ENCODE data around the gene GNAQ.

The GNAQ gene

DNA sequence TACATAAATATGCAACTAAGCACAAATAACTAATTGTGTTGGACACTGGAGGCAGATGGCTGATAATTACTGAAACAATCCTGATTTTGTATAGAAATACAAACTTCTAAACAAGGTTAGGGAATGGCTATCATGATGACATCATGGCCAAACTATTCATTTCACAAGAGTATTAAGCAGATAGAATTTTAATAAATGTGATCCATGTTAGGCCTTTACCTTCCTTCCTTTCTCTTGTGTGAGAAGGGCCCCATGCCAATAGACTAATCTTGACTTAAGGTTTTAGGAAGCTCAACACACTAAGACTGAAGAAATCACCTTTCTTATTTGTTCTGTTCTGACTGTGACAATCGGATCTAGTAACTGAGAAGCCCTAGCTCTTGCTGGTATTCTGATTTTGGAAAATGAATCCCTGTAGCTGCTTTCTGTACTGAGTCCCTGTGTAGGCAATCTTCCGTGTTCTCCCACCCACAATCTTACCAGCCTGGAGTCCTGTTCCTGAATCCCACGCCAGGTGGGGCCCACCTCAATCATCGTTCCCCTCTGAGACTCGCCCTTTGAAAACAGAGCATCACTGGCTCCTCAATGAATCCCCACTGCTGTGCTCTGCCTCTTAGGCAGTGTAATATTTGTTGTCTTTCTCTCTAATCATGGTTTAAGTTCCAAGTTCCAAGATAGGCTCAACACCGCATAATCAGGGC is 214.8 kb downstream of the GNAQ start:
- no peak for DNase-seq (ENCODE audit: low read depth in 2 of 2)

DNA sequence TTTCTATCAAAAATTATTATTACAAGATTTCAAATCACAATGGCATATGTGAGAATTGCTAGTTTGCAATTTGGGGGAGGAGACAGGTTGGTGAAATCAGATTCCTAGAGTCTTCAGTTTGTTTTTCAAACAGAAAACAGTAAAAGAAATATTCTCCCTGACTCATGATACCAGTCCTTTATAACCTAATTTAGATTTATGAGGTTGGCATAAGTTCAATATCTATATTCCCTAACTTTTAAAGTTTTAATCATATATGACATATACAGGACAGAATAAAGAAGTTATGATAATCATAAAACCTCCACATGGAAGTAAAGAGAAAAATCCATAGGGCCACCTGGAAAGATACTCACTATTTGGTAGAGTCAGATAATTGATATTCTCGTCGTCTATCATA is 216.4 kb downstream of the GNAQ start:
- no peak for DNase-seq (ENCODE audit: low read depth in 2 of 2)

DNA sequence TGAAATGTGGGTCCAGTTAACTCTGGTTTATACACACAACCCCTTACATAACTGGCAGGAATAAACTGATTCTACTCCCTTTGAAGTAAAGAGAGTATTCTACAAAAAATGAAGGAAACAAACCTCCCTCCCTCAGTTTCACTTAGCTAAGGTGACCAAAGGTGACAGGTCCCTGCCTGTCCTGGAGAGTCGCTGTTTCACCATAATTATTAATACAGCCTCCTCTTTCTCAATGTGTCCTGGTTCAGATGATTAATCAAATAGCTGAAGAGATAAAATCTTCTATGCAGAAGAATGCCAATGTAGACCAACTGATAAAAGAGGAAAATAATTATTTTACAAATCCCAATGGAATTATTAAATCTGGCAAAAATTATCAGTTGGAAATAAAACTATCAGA is 219.8 kb downstream of the GNAQ start:
- no peak for DNase-seq (ENCODE audit: low read depth in 2 of 2)

DNA sequence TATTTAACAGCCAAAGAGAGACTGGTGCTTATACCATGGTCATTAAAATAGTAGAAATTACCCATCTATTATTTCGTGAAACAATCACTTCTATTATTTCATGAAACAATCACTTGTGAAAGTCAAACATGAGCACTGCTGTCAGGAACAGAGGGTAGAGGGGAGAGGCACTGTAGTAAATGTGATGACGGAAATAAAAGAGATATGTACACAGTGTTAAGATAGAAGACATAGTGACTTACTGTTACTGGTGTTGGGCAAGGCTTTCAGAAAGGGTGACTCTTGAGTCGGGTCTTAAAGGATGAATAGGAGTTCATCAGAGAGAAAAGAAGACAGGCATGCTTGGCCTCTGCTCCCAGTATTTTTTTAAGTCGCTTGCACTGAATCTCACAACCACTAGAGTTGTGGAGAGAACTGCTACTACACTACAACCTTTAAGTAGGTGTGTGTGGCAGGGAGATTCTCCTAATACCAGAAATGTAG is 220.9 kb downstream of the GNAQ start:
- no peak for DNase-seq (ENCODE audit: low read depth in 2 of 2)

DNA sequence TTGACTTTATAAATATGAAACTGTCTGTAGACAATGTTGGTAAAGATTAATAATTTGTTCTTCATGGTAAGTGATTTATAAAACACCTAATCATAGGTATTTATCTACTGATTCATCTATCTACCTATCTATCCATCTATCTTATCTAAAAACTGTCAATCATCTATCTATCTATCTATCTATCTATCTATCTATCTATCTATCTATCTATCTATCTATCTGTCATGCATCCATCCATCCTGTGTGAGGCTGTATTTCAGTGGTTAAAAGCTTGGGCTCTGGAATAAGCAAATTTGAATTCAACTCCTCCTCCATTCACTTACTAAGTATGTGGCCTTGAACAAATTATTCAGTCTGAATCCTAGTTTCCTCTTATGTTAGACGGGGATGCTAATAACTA is 221.6 kb downstream of the GNAQ start:
- no peak for DNase-seq (ENCODE audit: low read depth in 2 of 2)

DNA sequence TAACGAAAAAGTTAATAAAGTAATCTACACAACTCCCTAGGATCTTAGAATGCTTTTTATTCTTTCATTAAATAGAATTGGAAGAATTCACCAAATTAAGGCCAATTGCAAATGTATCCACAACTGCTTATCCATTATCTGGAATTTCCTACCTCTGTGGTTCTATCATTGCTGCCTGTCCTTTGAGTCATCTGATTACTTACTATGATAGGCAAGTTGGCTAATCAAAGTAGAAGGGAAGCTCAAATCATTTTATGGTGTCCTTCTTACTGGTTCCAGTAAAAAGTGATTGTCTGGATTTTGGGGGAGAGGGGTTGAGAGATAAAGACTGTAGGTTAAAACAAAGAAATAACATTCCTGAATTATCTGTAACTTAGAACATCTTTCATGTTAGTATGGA is 222.1 kb downstream of the GNAQ start:
- DNase-seq (ENCODE audit: low read depth in 2 of 2): no peak

DNA sequence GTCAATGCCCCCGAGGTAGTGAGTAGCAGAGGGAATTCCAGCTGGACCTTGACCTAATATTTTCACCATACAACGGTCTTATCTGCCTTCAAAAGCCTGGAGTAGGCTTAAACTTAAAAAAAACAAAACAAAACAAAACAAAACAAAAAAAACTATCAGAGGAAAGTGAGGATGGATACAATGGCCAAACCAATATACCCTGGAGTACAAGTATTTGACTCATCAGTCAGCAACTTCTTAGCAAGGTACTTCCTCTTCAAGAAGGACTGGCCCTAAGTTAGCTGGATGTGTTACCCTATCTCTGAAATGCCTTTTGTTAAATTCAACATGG is 222.9 kb downstream of the GNAQ start:
- DNase-seq (ENCODE audit: low read depth in 2 of 2): no peak

DNA sequence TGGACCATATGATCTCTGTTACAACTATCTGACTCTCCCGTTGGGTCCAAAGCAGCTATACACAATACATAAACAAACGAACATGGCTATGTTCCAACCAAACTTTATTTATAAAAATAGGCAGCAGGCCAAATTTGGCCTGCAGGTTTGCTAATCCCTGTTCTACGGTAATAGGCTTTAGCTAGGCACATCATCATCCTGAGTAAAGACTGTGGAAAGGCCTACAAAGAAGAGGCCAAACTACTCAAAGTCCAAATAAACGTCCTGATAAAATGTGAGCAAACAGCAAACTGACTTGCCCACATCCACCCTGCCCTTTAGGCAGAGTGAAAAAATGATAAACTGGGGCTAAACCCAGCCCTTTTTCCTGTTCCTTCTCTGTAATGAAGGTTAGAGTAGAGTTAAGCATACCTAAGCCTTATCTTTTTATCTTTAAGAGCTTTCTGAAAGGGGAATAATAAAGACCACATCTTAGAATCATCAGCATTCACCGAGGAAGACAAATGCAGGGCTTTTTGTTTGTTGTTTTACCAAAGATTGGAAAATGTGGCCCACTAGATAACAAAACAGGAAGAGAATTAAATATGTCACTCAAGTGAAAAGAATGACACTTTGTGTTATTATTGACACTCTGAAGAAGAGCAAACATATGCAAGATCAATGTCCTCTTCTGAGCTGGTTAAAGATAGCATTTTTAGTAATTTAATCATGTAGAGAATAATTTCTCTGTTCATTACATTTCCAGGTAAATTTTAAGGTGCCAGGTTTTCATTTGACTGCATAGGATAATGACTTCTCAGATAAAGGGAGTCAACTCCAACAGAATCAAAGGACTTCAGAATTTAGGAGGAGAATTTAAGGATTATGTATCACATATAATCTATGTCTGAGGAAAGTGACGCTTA is 223.5 kb downstream of the GNAQ start:
- DNase-seq (ENCODE audit: low read depth in 2 of 2): no peak

DNA sequence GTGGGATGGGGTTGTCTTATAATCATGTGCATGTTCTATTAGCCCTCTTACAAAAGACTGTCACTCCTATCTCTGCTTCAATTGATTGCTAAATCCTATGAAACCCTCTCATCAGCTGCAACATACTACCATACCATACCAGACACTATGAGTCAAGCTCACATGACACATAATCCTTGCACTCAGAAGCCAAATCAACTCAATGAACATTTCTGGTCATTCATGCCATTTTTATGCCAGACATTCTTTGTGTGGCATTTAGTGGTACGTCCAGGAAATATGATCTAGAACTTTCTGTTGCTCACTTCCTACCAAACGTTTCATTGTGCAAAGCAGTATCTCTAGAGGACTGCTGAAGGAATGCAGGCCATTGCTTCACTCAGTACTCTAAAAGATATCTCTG is 224.3 kb downstream of the GNAQ start:
- DNase-seq (ENCODE audit: low read depth in 2 of 2): no peak

DNA sequence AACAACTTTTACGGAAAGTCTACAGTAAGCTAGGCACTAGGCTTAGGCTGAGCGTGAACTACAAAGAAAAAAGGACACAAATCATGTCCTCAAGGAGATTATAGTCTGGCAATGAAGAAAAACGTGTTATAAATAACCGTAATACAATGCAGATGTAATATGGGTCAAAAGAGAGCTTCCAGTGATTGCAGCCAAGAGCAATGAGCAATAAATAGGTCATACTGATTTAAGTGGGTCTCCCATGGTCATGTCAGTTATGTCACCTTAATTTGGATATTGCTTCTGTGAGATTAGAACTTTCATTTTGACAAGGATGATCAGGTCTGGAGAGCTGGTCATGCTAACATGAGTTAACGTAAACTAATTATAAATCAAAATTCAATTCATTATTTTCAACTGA is 224.9 kb downstream of the GNAQ start:
- no peak for DNase-seq (ENCODE audit: low read depth in 2 of 2)

DNA sequence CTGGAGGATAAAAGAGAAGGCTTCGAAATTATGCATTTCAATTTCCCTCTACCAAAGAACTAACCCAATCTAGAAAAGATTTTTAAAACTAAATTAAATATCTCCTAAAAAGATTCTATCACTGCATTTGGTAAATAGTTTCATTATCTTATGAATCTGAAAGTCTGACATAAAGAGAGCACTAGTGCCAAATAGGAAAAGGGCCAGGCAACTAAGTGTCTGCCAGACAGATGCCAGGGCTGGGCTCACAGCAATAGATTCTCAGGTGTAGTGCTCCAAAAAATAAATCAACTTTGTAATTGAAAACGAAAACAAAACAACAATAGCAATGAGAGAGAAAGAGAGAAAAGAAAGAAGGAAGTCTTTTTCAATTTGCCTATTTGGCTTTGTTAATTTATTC is 225.8 kb downstream of the GNAQ start:
- DNase-seq (ENCODE audit: low read depth in 2 of 2): no peak

DNA sequence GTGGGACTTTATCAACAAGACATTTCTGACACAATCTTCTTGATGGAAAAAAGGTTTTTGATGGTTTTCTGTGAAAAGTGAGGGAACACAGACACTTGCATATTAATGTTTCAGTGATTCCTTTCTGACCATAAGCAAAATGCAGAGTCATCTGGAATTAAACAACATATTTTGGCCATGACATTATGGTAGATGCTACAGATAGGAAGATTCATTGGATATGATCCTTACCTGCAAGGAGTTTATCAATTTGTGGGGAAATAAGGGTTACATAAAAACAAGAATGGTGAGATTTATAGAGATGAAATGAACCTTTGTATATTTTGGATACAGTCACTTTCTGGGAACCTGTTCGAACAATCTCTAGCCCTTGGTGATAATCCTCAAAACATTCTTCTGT is 228.2 kb downstream of the GNAQ start:
- DNase-seq (ENCODE audit: low read depth in 2 of 2): no peak

DNA sequence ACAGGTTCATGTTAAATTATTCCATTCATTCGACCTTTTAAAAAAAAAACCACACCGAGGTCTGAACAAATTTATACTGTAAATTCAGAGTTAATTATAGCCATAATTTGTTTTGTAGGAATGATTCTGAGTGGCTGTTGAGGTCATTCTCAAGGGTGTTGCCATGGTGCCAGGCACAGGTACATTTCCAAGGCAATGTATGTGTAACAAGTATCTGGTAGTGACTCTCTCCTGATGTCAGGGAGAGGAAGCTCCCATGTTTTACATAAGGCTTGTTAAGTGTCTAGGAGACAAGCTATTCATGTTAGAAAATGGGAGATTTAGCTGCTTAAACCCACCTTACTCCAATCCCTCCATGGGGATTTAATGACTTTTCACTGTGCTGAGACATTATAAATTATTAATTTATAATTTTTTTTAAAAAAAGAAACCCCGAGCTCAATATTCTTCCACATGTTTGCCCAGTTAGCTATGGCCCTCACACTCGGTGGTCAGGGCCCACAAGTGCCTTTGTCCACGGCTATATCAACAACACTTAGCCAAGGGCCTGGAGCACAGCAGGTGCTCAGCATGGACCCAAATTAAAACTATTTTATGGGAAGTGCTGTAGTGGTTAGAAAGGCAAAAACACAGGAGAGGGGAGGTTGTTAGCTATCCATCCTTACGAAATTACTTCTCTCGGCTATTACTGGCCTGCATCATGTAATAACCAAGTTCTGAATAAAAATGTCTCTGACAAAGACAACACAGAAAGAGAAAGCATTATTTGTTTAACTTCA is 228.9 kb downstream of the GNAQ start:
- DNase-seq (ENCODE audit: low read depth in 2 of 2): no peak

DNA sequence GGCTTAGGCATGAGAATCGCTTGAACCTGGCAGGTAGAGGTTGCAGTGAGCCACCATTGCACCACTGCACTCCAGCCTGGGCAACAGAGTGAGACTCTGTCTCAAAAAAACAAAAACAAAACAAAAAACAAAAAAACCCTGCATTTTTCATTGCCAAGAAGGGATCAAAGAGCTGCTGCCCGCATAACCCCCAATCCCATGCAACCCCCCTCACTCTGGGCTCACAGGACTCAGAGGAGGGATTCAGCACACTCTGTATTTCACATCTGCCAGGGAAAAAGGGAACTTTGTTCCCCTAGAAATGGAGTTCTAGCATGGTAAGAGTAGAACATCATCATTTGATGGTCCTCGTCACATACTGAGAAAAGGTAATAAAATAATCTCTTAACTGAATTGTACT is 229.5 kb downstream of the GNAQ start:
- no peak for DNase-seq (ENCODE audit: low read depth in 2 of 2)

DNA sequence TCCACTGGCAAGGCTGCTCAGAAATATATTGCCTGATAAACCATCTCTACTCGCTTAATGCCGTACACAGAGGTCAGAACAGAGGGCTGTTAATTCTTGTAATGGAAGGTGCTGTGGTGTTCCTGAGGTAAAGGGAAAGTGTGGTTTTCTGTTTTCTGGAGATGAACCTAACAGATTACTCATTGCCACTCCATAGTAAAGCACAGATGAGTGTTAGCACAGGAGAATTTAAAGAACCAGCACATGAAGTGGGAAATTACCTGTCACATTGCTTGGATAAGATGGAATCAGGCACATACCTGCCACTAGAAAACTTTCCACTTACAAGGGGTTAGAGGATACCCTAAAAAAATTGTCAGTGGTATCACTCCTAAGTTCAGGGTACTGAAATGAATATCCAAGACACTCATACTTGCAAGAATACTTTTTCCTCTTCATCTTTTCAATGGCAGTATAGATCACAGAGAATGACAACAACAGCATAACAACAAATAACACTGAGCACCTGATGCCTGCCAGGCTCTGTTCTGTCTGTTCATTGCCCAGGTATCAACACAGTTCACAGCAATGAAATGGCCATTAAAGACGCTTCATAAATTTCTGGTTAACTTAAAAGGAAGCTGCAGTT is 230.6 kb downstream of the GNAQ start:
- DNase-seq (ENCODE audit: low read depth in 2 of 2): no peak

DNA sequence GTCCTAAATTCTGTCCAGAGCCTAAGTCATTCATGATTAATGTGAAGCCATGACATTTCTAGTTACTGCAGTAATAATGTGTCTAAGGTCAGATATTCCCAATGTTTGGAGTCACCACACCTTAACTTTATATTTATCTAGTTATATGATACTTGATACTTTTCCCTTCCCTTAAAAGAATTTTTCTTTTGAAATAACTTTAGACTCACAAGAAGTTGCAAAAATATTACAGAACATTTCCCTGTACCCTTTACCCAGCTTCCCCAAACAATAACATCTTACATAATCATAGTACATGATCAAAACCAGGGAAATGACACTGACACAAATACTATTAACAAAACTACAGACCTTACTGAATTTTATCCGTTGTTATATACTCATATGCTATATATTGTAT is 233.5 kb downstream of the GNAQ start:
- DNase-seq (ENCODE audit: low read depth in 2 of 2): no peak

DNA sequence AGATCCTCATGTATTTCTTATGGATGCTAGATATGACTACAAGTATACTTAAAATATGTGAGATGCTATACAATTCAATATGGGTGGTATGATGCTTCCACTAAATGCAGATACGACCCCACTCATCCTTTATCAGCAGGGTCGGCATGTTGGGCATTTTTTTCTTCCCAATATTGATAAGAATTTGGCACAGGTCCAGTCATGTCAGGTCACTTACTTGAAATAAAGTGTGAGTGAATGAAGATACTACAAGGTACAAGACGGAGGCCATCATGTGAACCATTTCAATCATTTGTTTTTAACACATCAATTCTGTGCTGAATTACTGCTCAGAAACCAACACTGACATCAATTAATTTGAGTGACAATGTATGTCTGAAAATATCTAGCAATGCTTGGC is 236.6 kb downstream of the GNAQ start:
- no peak for DNase-seq (ENCODE audit: low read depth in 2 of 2)

DNA sequence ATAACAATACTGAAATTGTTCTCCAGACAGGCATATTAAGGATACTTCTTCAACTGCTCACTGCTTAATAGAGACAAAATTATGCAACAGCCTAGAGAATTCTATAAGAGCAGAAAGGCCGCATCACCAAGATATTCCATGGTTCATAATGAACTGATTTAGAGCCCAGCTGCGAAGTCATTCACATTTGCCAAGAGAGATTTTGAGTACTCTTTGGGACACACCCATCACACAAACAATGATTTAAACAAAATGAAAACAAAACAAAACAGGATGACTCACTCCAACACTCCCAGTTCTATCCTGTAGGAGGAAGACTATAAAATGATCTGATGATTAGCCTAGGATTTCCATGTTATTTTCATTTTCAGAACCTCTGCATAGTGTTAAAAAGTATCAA is 237.8 kb downstream of the GNAQ start:
- DNase-seq (ENCODE audit: low read depth in 2 of 2): no peak

DNA sequence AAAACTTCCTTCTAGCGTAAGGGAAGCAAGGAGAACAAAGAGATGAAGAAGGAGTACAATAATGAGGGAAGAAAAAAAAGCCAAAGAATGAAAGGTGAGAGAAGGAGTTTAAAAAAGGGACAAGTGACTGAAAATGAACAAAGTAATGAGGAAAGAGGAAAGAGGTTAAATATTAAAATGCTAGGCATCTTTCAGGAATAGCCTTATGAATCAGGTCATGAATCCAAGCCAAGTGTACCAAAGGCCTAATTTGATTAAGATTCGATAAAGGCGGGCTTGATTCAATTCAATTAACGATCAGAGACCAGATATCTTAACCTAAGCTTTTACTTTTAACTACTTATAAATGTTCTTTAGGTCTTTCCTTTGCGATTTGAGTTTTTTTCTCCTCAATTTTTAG is 241.7 kb downstream of the GNAQ start:
- no peak for DNase-seq (ENCODE audit: low read depth in 2 of 2)

DNA sequence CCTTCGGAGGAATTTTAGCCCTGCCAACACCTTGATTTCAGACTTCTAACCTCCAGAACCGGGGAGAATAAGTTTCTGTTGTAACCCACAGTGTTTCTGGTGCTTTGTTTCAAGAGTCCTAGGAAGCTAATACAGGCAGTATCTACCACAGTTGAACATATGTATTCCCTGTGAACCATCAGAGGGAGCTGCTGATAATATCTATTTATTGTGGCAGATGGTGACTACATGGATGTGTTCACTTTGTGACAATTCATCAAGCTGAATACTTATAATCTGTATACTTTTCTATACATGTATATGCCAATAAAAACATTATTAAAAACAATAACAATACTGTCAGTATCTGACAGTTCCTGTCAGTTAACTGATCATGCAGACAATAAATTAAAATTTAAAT is 246.3 kb downstream of the GNAQ start:
- no peak for DNase-seq (ENCODE audit: low read depth in 2 of 2)

DNA sequence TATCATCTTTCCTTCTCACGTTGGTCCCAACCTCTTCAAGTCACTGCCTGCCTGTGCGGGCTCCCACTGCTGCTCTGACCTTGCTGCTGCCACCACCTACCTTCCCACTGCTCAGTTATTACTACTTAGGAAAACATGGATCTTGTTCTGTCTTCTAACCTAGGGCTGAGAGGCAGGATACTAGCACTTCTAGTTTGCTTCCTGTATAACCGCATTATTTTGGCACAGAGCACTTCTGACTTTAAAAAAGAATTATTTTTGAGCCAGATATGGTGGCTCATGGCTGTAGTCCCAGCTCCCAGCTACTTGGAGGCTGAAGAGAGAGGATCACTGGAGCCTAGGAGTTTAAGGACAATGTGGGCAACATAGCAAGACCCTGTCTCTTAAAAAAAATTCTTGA is 248.1 kb downstream of the GNAQ start:
- no peak for DNase-seq (ENCODE audit: low read depth in 2 of 2)

DNA sequence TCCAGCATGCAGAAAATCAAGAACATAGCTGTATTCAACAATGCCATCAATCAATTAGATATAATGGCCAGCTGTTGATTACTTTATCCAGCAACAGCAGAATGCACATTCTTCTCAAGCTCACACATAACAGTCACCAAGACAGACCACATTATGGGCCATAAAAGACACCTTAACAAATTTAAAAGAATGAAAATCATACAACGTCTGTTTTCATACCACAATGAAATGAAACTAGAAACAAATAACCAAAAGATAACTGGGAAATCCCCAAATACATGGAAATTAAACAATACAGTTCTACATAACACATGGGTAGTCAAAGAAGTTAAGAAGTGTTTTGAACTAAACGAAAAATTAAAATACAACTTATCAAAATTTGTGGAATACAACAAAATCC is 252.6 kb downstream of the GNAQ start:
- DNase-seq (ENCODE audit: low read depth in 2 of 2): no peak

Data from stimulated activated CD8-positive, alpha-beta memory T cell treated with anti-CD3 and anti-CD28 coated beads, Interleukin-2, amount 100 ng/mL, for 1 hour (primary cell).